ENCODE data around the gene DHRSX. TPM values are rescaled to one million over a fixed set of nuclear protein-coding genes. Genes with fewer than 3 reads are reported as not detected.
"Not testable (repeated sequence)": the region's sequence is repeated elsewhere in the genome, so short reads cannot be mapped to it uniquely, and the experiment has no call there.

DHRSX gene
- total RNA-seq, 3 donors from 2014 or later: 24.9 to 52.4 (median 37.5) TPM

DNA sequence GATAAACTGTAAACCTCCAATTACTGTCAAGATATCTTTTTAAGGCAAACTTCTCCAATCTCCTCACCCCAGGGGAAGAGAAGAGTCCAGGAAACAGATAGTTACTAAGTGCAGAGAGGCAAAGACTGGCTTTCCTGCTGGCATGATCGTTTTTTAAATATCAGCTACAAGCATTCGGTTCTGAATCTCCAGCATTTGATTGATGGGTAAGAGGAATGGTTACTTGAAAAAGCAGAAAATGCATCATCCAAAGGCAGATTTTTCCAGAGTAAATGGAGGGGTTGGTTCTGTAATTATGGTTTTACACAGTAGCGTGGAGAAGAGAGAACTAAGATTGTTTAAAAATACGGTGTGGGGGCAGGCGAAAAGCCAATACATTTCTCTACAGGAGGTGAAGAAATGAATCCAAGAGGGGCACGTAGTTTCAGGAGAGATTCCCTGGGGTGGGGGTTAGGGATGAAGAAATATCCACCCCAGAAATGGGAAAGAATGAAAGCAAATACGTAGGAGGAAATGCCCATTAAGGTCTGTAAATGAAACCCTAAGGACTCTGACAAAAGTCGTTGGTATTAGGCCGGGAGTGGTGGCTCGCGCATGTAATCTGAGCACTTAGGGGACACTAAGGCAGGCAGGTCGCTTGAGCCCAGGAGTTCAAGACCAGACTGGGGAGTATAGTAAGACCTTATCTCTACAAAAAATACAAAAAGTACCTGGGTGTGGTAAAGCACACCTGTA, 248.3 kb downstream of the DHRSX start:
- Histone ChIP-seq H3K4me1 (ENCODE audit: low read depth) (no peaks in the 10 kb centered on the region), H3K9me3 (peaks cover 8% of the 10 kb centered on the region), H3K36me3 (ENCODE audit: low read depth) (no peaks in the 10 kb centered on the region), H3K4me3 (no peak overlapping the region)
- ATAC-seq (no peak), DNase-seq (no peak)
- intact Hi-C loops (cut with DNase I, micrococcal nuclease): no loop called here
- TF ChIP-seq CTCF (IDR thresholded peaks at IDR 0.05): no peak

DNA sequence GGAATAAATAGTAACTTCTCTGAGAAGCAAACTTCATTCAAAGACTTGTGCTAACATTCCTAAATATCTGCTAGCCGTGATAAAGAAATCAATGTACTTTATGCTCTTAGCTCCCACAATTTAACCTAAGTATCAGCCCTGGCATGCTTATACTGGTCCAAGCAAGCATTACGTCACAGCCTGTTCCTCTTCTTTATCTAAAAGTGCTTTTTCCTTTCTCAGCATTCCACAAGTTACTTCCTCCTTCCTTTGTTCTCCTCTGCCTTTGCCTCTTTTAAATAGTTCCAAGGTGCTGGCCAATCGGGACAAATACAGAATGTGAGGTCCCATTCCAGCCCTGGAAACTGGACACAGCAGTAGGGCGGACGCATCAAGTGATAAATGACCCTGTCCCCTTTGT, 249.6 kb downstream of the DHRSX start:
- intact Hi-C loops (cut with DNase I, micrococcal nuclease): no loop called here
- H3K36me3 ChIP-seq (ENCODE audit: low read depth): no peaks in the 10 kb centered on the region
- ATAC-seq: no peak
- peaks cover 8% of the 10 kb centered on the region for H3K9me3 ChIP-seq
- H3K4me1 ChIP-seq (ENCODE audit: low read depth): no peaks in the 10 kb centered on the region
- no peak overlapping the region for H3K4me3 ChIP-seq
- no peak for TF ChIP-seq CTCF (IDR thresholded peaks at IDR 0.05)
- no peak for DNase-seq

DNA sequence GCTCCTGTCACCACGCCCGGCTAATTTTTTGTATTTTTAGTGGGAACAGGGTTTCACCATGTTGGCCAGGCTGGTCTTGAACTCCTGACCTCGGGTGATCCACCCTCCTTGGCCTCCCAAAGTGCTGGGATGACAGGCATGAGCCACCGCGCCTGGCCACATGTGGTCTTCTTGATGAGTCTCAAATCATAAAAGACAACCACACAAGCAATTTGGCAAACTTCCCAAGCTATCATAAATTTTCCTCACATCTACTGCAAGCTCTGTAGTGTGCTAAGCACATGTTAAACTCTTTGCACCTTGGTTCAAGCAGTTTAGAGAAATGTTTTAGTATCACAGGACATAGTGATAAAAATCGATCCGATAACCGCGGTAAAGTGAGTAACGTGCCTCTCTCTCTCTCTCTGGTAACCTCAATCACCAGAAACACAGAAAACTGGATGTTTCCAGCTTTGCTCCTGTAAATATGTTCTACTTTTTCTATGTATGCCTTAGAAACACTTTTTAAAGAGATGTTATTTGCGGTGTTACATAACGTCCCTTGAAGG, 256.8 kb downstream of the DHRSX start:
- no peaks in the 10 kb centered on the region for H3K36me3 ChIP-seq (ENCODE audit: low read depth)
- ATAC-seq (peak; percentile 66), DNase-seq (peak in 2 of 3 donors; percentile 26 to 37)
- H3K9me3 ChIP-seq: no peaks in the 10 kb centered on the region
- H3K4me3 ChIP-seq: no peak overlapping the region
- TF ChIP-seq CTCF (IDR thresholded peaks at IDR 0.05): no peak
- no peaks in the 10 kb centered on the region for H3K4me1 ChIP-seq (ENCODE audit: low read depth)
- intact Hi-C loops (cut with DNase I, micrococcal nuclease): no loop called here

GRCh38 chrX:2242980-2243379, 257.8 kb downstream of the DHRSX start:
- TF ChIP-seq CTCF (IDR thresholded peaks at IDR 0.05): no peak
- no peaks in the 10 kb centered on the region for H3K9me3 ChIP-seq
- DNase-seq (no peak), ATAC-seq (no peak)
- no peaks in the 10 kb centered on the region for H3K36me3 ChIP-seq (ENCODE audit: low read depth)
- no peaks in the 10 kb centered on the region for H3K4me1 ChIP-seq (ENCODE audit: low read depth)
- no peak overlapping the region for H3K4me3 ChIP-seq
- intact Hi-C loops (cut with DNase I, micrococcal nuclease): no loop called here

DNA sequence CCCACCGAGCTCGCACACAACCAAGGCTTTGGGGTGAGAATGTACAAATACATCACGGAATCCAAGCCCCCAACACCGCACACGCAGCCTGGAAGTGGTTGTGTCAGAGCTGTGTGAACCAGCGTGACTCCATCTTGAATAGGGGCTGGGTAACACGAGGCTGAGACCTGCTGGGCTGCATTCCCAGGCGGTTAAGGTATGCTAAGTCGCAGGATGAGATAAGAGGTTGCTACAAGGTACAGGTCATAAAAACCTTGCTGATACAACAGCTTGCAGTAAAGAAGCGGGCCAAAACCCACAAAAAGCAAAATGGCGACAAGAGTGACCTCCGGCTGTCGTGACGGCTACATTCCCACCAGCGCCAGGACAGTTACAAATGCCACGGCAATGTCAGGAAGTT, 258.4 kb downstream of the DHRSX start:
- no peak for DNase-seq
- no peak for TF ChIP-seq CTCF (IDR thresholded peaks at IDR 0.05)

GRCh38 chrX:2241496-2241895, 259.3 kb downstream of the DHRSX start:
- H3K4me3 ChIP-seq; ATAC-seq; H3K4me1 ChIP-seq (ENCODE audit: low read depth); H3K36me3 ChIP-seq (ENCODE audit: low read depth); intact Hi-C loops (cut with DNase I, micrococcal nuclease); DNase-seq; H3K9me3 ChIP-seq: not testable (repeated sequence)

More for the DNA sequence above, 258.4 kb downstream of the DHRSX start:
- no peaks in the 10 kb centered on the region for H3K9me3 ChIP-seq
- ATAC-seq: no peak
- intact Hi-C loops (cut with DNase I, micrococcal nuclease): no loop called here
- H3K4me3 ChIP-seq: no peak overlapping the region
- H3K36me3 ChIP-seq (ENCODE audit: low read depth): no peaks in the 10 kb centered on the region
- no peaks in the 10 kb centered on the region for H3K4me1 ChIP-seq (ENCODE audit: low read depth)

GRCh38 chrX:2240761-2241160, 260.0 kb downstream of the DHRSX start:
- ATAC-seq; DNase-seq; intact Hi-C loops (cut with DNase I, micrococcal nuclease); H3K4me3 ChIP-seq; H3K4me1 ChIP-seq (ENCODE audit: low read depth); H3K9me3 ChIP-seq; H3K36me3 ChIP-seq (ENCODE audit: low read depth): not testable (repeated sequence)
